Measurements from ENCODE around the gene S100A2.
"Not testable (repeated sequence)": the region's sequence is repeated elsewhere in the genome, so short reads cannot be mapped to it uniquely, and the experiment has no call there.

Gene S100A2

DNA sequence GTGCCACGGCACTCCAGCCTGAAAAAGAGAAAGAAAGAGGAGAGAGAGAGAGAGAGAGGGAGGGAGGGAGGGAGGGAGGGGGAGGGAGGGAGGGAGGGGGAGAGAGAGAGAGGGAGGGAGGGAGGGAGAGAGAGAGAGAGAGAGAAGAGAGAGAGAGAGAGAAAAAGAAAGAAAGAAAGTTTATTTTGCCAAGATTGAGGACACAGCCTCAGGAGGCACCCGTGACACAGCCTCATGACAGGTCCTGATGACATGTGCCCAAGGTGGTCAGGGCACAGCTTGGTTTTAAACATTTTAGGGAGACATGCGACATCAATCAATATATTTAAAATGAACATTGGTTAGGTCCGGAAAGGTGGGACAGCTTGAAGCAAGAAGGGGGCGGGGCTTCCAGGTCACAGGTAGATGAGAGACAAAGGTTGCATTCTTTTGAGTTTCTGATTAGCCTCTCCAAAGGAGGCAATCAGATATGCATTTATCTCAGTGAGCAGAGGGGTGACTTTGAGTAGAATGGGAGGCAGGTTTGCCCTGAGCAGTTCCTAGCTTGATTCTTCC lies 45.4 kb downstream of the S100A2 start:
- not testable (repeated sequence) for DNase-seq (ENCODE audit: low read depth, low spot score); H3K4me3 ChIP-seq (ENCODE audit: low read length)

GRCh38 chr1:153519242-153519641 lies 46.4 kb downstream of the S100A2 start:
- H3K4me3 ChIP-seq (ENCODE audit: low read length) = no peak overlapping the region
- no peak for DNase-seq (ENCODE audit: low read depth, low spot score)

- DNase-seq (ENCODE audit: low read depth, low spot score) = no peak
- H3K4me3 ChIP-seq (ENCODE audit: low read length) = no peak overlapping the region
These were observed 49.9 kb downstream of the S100A2 start for GRCh38 chr1:153515504-153516394.

DNA sequence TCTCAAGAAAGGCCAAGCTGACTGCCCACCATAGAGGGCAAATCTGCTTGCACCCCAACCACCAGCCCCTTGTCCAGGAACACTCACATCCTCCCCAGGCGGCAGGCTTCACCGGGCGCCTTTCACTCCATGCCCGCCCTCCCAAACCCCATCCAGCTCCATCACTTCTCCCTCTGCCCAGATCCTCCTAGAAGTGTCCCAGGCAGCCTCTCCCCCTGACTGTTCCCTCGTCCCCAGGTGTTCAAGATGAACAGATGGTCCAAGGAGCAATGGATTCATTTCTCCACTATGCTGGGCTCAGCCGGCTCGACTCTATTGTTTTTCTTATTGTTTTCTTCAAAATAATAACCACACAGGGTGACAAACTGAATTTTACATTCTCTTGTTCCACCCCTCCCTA lies 52.0 kb downstream of the S100A2 start:
- DNase-seq (ENCODE audit: low read depth, low spot score) = no peak
- H3K4me3 ChIP-seq (ENCODE audit: low read length) = no peak overlapping the region

GRCh38 chr1:153513023-153513422 lies 52.6 kb downstream of the S100A2 start:
- no peak for DNase-seq (ENCODE audit: low read depth, low spot score)
- H3K4me3 ChIP-seq (ENCODE audit: low read length) = no peak overlapping the region
